Neural cell (in vitro differentiated cells): ENCODE data around the gene COL6A6.

Experiments used
- CTCF ChIP-seq: fragments of 450-650 bp; IDR thresholded peaks from 2 replicates; pipeline ENCODE4 v1.5.1; 2014; ENCODE audit warnings: antibody characterized with exemption, mild to moderate bottlenecking, moderate library complexity; ENCODE audit not compliant: poor library complexity, severe bottlenecking
- EP300 ChIP-seq: fragments of 450-650 bp; conservative IDR thresholded peaks from 2 replicates; pipeline ENCODE4 v1.6.1; 2014; ENCODE audit warnings: antibody characterized with exemption, mild to moderate bottlenecking, moderate library complexity; ENCODE audit not compliant: poor library complexity, severe bottlenecking
- EZH2 ChIP-seq: fragments of 200-600, 300-800 bp; shearing (Covaris generic), sonication (generic); IDR thresholded peaks from 2 replicates; pipeline ENCODE4 v1.6.1; 2014; ENCODE audit warnings: antibody characterized with exemption, low read length, borderline replicate concordance, mild to moderate bottlenecking; ENCODE audit not compliant: insufficient read depth, poor library complexity, severe bottlenecking
- POLR2AphosphoS5 ChIP-seq: IDR thresholded peaks from 2 replicates; pipeline ENCODE4 v1.6.1; 2012
- RAD21 ChIP-seq: fragments of 450-650 bp; conservative IDR thresholded peaks from 2 replicates; pipeline ENCODE4 v1.6.1; 2014; ENCODE audit warnings: antibody characterized with exemption, mild to moderate bottlenecking, moderate library complexity
- REST ChIP-seq: IDR thresholded peaks from 2 replicates; pipeline ENCODE4 v1.6.1; 2012; ENCODE audit warnings: borderline replicate concordance
- SMC3 ChIP-seq: fragments of 450-650 bp; conservative IDR thresholded peaks from 2 replicates; pipeline ENCODE4 v1.6.1; 2014; ENCODE audit warnings: antibody characterized with exemption, mild to moderate bottlenecking, moderate library complexity; ENCODE audit not compliant: poor library complexity
- TAF1 ChIP-seq: IDR thresholded peaks from 2 replicates; pipeline ENCODE4 v1.6.1; 2012; ENCODE audit warnings: low read depth

- TF ChIP-seq CTCF (peak; percentile 45), EP300 (no peak), POLR2AphosphoS5 (no peak), EZH2 (no peak), REST (no peak), RAD21 (peak; percentile 19), TAF1 (no peak), SMC3 (peak; percentile 36)
These were observed 22.0 kb downstream of the COL6A6 start for GRCh38 chr3:130539005-130539404.
